Amniotic epithelial cell (primary cell): ENCODE measurements around the gene NXPH1.

ENCODE experiments used
- DNase-seq: peaks from one replicate; pipeline ENCODE4 v3.0.0-alpha.2; 2010; ENCODE audit warnings: low read depth

Gene NXPH1

DNA sequence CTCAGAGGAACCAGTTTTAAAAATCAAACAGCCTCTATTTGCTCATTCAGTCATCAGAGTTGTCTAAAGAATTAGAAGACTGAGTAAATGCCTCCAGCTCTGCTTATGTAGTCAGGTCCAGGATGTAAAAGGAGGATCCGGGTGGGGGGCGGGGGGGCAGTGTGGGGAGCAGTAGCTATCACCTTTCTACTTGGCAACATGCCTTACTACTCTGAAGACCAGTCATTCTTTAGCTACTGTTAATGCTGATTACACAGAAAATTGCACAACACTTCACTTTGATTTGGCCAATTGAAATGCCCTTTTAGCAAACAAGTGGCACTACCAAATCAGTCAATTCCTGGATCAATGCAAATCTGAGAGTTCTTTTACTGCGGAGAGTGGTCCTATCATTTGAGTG is 164.2 kb downstream of the NXPH1 start:
- no peak for DNase-seq

DNA sequence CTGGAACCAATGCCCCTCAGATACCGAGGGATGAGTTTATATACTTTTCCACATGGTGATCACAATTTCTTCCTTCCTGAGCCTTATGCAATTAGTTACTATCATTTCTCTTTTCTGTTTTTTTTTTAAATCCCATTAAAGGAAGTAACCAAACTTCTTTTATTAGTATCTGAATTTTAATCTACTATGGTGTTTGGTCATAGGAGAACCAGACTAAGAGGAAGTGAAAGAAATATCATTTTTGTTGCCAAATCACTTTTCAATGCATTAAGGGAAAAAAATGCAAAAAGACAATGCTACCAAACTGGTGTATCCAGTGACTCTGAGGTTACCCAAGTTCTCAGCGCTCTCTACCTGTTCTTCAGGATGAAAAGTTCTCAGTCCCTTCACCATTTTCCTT is 167.7 kb downstream of the NXPH1 start:
- no peak for DNase-seq

DNA sequence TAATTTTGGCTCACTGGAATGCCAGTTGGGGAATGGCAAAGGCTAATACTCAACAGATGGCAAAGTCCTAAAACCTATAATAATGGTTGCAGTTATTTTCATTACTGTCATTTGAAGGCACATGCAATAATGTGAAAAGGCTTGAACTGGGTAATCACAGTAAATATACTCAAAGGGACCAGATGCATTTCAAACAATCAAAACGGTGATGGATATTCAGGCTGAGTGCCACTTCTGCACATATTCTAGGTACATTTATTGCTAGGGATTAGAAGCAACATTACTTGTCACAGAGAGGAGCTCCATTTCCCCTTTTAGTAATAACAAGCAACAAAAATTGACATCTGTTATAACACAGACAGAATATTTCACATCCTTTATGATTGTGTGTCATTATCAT is 171.8 kb downstream of the NXPH1 start:
- no peak for DNase-seq

DNA sequence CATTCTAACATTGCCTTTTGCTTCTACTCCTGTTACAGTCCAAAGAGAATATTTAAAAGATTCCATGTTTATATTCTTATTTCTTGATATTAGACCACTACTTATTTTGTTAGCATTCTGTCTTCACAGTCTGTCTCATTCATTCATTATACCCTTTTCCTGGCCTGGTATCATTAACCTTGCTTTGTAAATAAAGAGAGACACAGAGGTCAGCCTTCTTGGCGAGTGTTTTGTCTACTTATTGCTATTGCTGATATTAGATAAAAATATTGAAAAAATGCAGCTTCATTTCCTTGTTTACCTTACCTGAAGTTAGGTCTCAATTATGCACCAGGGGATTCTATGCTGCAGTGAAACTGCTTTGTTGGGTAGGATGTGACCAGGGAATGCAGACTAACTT is 179.2 kb downstream of the NXPH1 start:
- DNase-seq: no peak

DNA sequence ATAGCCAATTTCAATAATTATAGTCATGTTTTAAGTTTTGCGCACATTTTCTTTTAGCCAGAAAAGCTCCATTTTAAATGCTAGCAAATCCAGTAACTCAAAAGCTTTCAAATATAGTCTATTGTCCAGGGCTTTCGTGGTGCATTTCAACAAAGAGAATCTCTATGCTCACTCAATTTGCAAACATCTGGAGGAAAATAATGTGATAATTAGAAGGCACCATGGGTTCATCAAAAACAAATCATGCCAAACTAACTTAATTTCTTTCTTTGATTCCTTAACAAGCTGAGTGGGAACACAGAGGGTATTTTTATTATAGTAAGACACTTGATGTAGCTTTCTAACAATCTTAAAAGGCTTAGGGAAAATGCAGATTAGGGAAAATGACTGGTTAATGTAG is 179.8 kb downstream of the NXPH1 start:
- no peak for DNase-seq

DNA sequence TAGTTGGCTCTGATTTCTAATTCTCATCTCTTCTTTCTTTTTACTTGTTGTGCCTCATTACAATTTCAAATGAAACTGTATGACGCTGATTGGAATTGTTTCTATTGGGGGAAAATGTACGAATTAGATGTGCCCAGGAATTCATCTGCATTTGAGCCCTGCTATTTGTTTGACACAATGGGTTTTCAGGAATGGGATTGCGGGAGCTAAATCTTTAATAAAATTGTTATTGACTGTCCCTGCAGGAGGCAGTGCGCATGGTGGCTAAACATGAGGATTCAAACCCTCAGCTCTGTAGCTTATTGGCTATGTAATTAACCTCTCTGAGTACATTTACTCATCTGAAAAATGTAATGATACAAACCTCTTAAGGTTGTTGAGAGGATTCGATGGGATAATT is 181.6 kb downstream of the NXPH1 start:
- no peak for DNase-seq

DNA sequence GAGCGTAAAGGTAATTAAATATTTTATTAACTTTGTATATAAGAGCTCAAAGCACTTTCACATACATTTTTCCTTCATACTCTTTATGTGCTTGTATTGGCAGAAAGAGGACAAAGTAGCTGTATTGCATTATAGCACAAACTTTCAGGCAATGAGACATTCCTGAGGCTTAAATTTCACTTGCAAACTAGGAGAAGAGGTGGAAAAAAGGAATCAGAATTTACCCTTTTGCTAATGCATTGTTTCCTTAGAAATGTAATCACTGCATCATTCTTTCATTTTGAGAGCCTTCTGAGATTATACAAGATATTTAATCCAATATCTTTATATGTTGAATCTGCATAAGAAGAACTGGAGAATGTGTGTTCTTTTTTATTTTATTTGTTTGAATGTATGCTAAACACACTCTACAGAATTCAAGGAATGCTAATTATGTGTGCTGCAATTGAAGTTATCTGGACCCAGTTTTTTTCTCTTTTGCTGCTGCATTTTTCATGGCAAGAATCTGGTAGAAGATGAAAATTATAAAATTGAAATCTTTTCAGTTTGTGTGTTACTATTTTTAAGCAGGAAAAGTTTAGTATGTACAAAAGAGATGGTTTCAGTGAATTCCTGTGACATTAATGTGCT is 185.1 kb downstream of the NXPH1 start:
- DNase-seq: no peak

DNA sequence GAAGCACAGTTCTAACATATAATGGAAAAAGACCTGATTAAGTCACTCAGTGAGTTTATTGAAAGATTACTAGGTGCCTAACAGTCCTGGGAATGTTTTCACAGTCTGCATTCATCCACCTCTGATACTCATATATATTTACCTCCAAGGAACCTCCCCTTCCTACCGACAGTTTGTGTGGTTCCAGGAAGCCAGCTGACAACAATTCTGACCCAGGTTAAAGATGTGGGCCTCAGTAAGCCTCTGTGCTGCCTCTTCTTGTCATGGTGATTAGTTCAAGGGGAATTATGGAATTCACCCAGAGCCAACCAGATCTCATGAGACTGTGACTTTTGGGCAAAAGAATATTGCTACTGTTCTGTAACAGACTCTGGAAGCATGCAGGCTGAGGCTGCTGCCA is 186.8 kb downstream of the NXPH1 start:
- no peak for DNase-seq

DNA sequence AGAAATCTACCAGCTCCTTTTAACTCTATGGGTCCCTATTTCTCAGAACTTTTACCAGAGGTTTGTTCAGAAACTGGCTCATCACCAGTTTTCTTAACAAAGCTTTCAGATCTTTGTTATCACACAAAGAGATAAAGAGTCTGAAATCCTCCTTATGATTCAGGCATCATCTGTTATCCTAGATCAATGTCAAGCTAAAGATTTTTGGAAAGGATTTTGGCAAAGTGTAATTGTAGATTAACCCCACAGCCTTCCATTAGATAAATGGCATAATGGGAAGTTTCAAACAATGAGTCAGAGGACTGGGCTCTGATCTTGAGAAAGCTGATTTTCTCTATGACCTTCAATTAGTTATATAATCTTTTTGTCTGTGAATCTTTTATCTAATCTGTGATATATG is 192.2 kb downstream of the NXPH1 start:
- no peak for DNase-seq

DNA sequence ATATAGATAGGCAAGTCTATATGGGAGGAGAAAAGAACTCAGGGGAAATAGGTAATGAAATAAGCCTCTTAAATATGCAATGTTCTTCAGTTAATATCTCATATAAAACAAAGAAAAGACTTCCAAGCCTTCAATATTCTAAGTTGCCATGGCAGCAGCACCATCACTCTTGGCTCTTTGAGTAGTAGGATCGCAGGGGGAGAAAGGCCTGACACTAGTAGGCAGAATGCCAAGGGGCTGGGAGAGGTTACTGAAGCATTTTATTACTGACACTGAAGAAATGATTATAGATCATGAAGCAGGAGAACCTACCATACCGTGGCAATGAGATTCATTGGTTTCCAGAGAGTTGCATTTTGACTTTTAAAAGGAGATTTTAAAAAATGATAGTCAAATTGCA is 193.9 kb downstream of the NXPH1 start:
- no peak for DNase-seq

DNA sequence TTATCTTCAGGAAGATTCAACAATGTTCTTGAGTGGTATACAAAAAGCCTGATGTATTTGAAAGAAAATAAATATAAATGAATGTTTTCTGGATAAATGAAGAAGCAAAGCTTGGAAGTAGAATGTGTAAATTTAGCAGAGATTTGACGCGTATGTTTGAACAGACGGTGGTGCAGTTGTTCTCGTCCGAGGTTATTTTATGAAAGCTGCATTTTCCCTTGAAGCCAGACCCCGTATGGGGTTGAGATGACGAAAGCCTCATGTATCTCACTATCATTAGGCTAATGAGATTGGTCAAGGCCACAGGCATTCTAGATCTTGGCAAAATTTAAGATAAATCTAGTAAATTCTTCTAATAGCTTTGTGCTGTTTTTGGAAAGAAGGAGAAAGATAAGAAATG is 195.2 kb downstream of the NXPH1 start:
- DNase-seq: no peak

DNA sequence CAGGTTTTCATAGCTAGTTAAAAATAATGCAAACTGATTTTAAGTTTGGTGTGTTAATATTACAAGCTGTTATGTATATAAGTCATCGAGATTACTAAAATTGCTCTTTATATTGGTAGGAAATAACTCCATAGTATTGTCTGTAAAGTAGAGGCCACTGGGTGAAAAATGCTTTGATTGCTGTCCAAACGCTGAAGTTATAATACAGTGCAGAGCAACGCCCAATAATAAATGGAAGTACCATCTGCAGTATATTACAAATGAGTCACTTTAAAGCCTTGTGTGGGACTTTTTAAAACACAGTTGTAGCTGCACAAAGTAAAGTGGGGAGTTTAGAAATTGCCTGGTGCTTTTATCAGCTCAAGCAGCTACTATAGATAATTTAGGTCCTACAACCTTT is 196.1 kb downstream of the NXPH1 start:
- no peak for DNase-seq

DNA sequence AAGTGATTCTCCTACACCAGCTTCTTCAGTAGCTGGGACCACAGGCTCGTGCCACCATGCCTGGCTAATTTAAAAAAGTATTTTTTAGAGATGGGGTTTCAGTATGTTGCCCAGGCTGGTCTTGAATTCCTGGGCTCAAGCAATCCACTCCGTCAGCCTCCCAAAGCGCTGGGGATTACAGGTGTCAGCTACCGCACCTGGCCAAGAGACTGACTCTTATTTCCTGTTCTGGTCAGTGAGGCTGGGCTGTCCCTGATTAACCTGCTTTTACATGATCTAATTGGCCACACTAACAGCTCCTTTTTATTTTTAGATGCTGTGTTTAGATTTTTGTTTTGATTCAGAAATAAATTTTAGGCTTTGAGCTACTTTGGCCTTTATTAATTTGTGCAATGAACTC is 203.9 kb downstream of the NXPH1 start:
- DNase-seq: no peak

DNA sequence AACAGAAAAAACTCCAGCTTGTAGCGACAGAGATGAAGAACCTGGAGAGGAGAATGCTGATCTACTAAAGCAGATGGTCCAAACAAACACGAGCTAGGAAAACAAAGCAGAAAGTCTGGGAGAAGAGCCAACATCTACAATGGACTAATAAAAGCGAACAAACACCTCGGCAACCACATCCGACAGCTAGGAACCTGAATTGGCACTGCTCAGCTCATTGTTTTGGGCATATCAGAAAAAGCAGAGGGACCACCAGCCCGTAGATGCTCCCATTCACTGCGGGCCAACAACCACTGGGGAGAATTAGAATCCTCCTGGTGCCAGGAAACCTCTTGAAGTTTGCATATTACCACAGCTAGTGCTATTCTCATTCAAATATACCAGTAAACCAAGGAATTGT is 204.7 kb downstream of the NXPH1 start:
- DNase-seq: no peak

DNA sequence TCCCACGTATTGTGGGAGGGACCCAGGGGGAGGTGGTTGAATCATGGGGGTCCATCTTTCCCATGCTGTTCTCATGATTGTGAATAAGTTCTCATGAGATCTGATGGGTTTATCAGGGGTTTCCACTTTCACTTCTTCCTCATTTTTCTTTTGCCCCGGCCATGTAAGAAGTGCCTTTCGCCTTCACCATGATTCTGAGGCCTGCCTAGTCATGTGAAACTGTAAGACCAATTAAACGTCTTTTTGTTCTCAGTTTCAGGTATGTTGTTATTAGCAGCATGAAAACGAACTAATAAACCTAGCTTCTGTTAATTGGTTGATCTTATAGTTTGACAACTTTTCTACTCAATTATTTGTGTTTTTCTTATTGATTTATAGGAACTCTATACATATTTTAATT is 206.3 kb downstream of the NXPH1 start:
- DNase-seq: no peak

DNA sequence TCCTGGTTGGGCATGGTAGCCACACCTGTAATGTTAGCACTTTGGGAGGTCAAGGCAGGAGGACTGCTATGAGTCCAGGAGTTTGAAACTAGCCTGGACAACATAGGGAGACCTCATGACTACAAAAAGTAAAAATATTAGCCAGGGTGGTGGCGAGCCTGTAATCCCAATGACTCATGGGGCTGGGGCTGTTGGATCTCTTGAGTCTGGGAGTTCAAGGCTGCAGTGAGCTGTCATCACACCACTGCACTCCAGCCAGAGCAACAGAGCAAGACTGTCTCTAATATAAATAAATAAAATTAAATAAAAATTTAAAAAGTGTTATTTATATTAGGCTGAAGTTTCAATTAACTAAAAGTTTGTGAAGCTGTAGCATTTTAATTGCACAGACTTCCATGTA is 207.3 kb downstream of the NXPH1 start:
- no peak for DNase-seq

DNA sequence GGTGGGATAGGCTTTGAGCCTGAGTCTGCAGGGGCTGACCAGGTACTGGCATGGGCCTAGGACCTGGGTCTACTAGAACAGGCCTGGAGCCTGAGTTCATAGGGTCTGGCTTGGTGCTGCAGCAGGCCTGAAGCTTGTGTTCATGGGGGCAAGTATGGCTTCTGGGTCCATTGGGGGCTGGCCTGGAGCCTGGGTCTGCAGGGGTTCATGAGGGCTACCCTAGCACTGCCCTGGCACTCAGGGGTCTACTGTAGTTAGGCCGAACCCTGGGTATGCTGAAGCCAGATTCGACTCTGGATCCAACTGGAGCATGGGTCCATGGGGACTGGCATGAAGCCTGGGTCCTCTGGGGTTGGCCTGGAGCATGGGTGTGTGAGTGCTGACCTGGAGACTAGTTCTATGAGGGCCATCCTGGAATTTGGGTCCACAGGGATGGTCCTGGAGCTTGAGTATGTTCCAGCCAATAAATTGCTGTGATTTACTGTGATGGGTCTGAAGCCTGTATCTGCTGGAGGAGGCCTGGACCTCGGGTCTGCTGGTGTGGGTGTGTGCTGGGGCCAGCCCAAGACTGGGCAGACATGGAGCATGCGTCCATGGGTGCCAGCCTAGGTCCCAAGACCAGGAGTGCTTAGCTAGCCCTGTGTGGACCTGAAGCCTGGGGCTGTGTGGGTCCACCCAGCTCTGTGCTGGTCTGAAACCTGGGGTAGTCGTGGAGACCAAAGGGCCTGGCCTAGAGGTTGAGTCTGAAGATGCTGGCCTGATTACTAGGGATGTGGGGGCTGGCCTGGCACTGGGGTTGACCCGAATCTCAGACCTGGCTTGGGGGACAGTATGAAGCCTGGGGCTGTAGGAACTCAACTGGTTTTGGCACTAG is 235.5 kb downstream of the NXPH1 start:
- DNase-seq: no peak

DNA sequence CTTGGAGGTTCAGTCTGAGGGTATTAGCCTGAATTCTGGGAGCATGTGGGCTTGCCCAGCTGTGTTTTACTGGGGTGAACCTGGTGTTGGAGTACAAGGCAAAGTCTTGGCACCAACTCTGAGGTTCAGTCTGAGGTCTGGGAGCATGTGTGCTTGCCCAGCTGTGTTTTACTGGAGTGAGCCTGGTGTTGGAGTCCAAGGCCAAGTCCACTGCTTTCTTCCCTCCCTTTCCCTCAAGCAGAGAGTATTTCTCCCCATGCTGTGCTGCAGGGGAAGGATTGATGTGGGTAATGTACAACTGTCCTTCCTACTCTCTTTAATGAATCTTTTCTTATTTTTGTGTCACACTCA is 236.1 kb downstream of the NXPH1 start:
- DNase-seq: no peak

DNA sequence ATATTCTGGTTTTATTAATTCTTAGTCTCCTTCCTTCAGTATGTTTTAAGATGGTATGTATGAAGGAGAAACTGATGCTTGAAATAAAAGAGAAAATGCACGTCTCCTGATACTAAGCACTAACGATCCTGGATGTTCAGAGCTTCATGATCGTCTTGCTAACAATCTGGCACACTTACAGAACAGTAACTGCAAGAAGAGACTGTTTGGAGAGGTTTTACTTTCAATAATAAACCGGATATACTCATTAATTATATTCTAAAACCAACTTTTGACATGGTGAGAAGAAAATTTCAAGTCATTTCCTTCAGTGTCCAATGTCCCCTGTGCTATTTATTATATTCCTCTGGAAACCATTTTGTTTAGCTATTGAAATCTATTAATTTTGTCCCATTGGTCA is 251.0 kb downstream of the NXPH1 start:
- no peak for DNase-seq

DNA sequence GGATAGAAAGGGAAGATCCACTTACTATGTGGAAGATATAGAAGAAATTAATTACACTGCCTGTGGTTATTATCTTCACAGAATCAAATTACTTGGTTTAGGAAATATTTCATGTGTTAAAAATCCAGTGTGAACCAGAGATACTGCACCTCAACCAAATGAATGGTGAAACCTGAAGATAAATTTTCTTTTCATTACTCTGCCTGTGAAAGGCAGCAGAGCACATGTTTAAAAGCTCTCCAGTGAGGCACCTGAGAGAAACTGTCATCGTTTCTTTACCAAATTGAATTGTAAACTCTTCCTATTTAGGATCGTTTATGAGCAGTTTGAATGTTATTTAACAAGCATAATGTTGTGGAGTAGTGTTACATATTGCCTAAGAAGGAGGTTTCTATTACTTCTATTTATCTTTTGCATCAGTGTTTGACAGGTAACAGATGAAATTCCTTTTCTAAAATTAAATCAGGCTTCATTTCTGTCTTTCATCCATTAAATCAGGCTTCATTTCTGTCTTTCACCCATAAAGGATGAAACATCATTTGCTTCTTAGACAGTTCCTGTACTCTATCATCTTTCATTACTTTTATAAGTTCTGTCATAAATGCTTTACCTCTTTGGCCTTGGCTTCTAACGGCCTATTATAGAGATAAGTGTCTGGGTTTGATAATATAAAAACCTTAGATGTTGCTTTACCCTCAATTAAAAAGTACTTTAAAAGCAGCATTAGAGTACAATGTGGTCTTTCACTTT is 266.6 kb downstream of the NXPH1 start:
- DNase-seq: no peak

DNA sequence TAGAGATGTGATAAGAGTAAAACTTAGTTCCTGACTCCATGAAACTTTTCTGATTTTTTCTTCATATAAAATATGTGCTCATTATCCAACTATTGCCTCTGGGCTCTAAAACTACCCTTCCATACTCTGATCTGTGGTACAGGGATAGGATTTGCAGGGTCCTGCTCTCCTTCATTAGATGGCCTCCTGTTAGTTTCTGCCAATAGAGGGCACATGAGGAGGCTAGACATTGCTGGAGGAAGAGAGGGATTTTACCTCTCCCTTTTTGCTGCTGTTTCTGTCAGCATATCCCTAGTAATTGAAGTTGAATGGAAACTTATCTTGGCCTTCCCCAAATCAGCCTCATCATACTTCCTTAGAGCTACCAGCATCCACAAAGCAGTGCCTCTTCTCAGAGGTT is 269.4 kb downstream of the NXPH1 start:
- no peak for DNase-seq

DNA sequence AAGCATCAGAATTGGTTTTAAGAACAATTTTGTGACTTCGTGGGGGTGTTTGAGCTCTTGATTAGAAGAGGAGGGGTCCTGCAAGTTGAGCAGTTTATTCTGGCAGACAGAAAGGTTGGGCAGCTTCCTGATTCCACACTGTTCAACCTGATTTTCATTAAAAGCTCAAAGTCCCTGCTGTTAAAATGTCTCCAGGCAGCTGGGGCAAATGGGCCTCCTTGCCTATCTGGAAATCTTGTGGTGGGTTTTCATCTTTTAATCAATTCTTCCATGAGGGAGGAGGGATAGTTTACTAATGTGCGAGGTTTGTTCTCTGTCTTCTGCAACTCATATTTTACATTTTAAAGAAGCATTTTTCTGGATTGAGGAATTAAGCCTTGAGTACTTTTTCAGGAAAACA is 276.7 kb downstream of the NXPH1 start:
- DNase-seq: no peak

DNA sequence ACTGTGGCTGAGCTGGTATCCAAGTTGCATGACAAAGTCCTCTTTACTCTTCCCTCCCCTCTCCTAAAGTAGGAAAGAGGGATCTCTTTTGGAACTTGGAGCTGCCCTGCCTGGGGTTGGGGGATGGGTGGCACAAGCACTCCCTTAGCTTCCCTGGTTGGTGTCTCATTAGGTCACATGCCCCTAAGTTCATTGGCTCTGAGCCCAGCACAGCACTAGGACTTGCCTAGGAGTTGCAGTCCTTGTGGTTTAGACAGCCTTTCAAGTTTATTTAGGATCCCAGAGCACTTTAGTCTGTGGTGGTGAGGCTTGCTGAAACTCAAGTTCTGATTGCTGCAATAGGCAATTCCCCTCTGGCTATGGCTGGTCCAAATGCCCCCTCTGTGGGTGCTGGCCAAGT is 281.4 kb downstream of the NXPH1 start:
- DNase-seq: no peak
